ENCODE results near the gene CBY2.
"Not testable (repeated sequence)": the region's sequence is repeated elsewhere in the genome, so short reads cannot be mapped to it uniquely, and the experiment has no call there.

CBY2 gene

DNA sequence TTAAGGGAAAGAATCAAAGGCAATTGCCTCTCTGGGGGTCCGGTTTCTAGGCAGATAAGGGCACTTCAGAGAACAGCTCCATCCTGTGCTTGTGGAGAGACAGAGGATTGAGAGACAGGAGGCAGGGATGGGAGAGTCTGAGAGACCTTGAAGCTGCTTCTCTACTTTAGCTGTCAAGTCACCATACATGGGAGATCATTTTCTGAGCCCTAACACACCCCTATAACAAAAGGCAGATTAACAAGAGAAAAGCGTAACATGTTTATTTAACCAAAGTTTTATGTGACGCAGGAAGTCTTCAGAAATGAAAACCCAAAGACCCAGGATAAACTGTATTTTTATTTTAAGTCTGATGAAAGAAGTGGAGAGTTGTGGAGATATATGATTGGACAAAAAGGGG is 48.4 kb downstream of the CBY2 start:
- DNase-seq: no peak

DNA sequence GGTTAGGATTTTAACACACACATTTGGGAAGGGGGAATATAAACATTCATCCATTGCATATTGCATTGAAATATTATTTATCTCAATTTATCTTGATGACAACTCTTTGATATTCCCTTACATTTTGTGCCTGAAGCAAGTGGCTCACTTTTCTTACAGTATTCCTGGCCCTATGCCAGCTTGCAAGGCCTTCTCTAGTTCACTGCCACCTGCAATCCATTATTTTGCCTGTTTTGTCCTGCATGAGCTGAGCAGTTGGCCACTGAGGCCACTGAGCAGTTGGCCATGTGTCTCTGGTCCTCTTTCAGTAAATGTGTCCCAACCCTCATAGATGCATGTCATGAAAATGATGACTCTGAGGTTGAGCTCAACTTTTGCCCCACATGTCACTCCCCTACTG is 49.8 kb downstream of the CBY2 start:
- DNase-seq: no peak

DNA sequence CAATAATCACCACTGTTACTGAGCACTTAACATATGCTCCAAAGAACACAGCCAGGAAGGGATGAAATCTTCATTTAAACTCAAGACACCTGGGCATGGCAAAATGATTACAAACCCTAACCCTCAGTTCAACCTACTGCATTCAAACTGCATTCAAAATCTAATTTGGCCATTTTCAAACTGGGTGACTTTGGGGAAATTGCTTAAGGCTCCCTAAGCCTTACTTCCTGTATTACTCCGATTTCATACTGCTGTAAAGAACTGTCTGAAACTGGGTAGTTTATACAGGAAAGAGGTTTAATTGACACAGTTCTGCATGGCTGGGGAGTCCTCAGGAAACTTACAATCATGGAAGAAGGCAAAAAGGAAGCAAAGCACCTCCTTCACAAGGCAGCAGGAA is 50.4 kb downstream of the CBY2 start:
- DNase-seq: no peak

DNA sequence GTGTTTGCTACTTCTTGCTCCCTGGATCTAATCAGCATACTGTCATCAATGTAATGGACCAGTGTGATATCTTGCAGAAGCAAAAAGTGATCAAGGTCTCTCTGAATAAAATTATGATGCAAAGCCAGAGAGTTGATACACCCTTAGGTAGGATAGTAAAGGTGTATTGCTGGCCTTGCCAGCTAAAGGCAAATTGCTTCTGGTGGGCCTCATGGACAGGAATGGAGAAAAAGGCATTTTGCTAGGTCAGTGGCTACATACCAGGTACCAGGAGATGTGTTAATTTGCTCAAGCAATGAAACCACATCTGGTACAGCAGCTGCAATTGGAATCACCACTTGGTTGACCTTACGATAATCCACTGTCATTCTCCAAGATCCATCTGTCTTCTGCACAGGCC is 54.4 kb downstream of the CBY2 start:
- DNase-seq: not testable (repeated sequence)

DNA sequence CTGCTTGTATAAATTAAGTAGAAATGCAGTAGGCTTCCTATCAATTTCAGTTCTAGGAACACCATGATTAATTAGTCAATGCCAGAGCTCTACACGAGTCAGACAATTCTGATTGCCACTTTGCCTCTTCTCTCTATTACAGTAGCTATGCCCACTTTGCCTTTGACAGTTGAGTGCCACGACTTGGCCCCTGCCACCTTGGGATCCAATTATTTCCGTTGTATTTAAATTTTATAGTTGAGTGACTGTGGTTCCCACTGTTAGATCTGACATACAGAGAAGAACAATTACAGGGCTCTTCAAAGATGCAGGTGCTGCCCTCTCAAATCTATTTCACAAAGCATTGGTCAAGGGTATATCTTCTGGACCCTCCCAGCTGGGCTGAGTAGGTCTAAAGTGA is 55.5 kb downstream of the CBY2 start:
- DNase-seq: not testable (repeated sequence)

DNA sequence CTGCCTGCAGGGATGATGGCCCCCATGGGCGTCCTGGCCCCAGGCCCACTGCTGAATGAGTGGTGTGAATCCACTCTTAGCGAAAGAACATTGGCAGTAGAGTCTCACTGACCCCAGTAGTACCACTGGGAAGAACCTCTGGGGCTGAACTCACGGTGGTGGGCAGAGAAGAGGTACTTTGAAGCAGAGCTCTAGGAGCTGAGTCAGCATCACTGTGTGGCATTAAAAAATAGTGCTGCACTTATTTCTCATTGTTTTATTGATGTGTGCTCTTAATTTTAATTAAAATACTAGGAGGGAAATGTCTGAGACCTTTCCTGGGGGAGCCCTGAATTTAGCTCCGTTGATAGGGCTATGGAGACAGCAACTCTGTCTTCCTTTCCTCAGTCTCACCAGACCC is 61.3 kb downstream of the CBY2 start:
- DNase-seq: no peak
